Caki2 (cell line): ENCODE results near the gene MYO5B. TPM values are rescaled to one million over a fixed set of nuclear protein-coding genes. Genes with fewer than 3 reads are reported as not detected.
A peak's percentile ranks its signal among the peaks of the same experiment; 100 is the strongest.

Experiments used
- DNase-seq: peaks from one replicate; pipeline ENCODE4 v3.0.0-alpha.2; 2015; ENCODE audit warnings: low read depth
- in situ Hi-C: cut with HindIII; loops from 2 replicates; pipeline ENCODE4 v1.10.0; 2016; ENCODE audit warnings: low sequenced_read_pairs, low pct_unique_long_range_greater_than_20kb, mixed read lengths
- total RNA-seq: library from RNA; depleted of rRNA; stranded (reverse); fragments of >200 nt; shearing (Covaris generic); gene quantifications from 2 replicates; pipeline ENCODE4 v1.2.3, GENCODE V29; 2014; ENCODE audit warnings: low replicate concordance

Gene MYO5B
- total RNA-seq, 1 experiment from 2014 or later: 9.6 TPM

- DNase-seq: no peak
Measured at GRCh38 chr18:50192995-50193795, 1.8 kb downstream of the MYO5B start.

GRCh38 chr18:50190926-50191325 is 4.0 kb downstream of the MYO5B start:
- in situ Hi-C loops: no loop called here
- DNase-seq: no peak

More at GRCh38 chr18:50192995-50193795, 1.8 kb downstream of the MYO5B start:
- in situ Hi-C loops: no loop called here

GRCh38 chr18:50190236-50190635 is 4.7 kb downstream of the MYO5B start:
- DNase-seq: no peak
- in situ Hi-C loops: no loop called here

- no peak for DNase-seq
- in situ Hi-C loops: no loop called here
Measured at GRCh38 chr18:50189160-50189559, 5.8 kb downstream of the MYO5B start.

GRCh38 chr18:50188652-50189051 is 6.3 kb downstream of the MYO5B start:
- no peak for DNase-seq
- in situ Hi-C loops: no loop called here

- DNase-seq: no peak
- in situ Hi-C loops: no loop called here
Measured at GRCh38 chr18:50187659-50188058, 7.3 kb downstream of the MYO5B start.

- in situ Hi-C loops: no loop called here
- no peak for DNase-seq
Measured at GRCh38 chr18:50186385-50186784, 8.6 kb downstream of the MYO5B start.

- peak; percentile 41 for DNase-seq
- in situ Hi-C loops: no loop called here
Measured at GRCh38 chr18:50183556-50183955, 11.4 kb downstream of the MYO5B start.

GRCh38 chr18:50182511-50182910 is 12.4 kb downstream of the MYO5B start:
- no peak for DNase-seq
- in situ Hi-C loops: no loop called here

GRCh38 chr18:50181590-50181989 is 13.4 kb downstream of the MYO5B start:
- no peak for DNase-seq
- in situ Hi-C loops: no loop called here

GRCh38 chr18:50179465-50179864 is 15.5 kb downstream of the MYO5B start:
- in situ Hi-C loops: no loop called here
- DNase-seq: no peak

- in situ Hi-C loops: no loop called here
- DNase-seq: no peak
Measured at GRCh38 chr18:50177294-50177992, 17.5 kb downstream of the MYO5B start.

- in situ Hi-C loops: no loop called here
- DNase-seq: no peak
Measured at GRCh38 chr18:50172367-50172766, 22.6 kb downstream of the MYO5B start.

GRCh38 chr18:50171406-50171805 is 23.5 kb downstream of the MYO5B start:
- in situ Hi-C loops: no loop called here
- no peak for DNase-seq

GRCh38 chr18:50170004-50170403 is 24.9 kb downstream of the MYO5B start:
- in situ Hi-C loops: no loop called here
- DNase-seq: no peak

- no peak for DNase-seq
- in situ Hi-C loops: no loop called here
Measured at GRCh38 chr18:50169149-50169548, 25.8 kb downstream of the MYO5B start.

- in situ Hi-C loops: no loop called here
- no peak for DNase-seq
Measured at GRCh38 chr18:50167966-50168365, 27.0 kb downstream of the MYO5B start.

GRCh38 chr18:50166901-50167300 is 28.0 kb downstream of the MYO5B start:
- in situ Hi-C loops: no loop called here
- no peak for DNase-seq

GRCh38 chr18:50163505-50163904 is 31.4 kb downstream of the MYO5B start:
- no peak for DNase-seq
- in situ Hi-C loops: no loop called here
